Nephron progenitor cell (in vitro differentiated cells): ENCODE measurements around the gene SCMH1.
"Not testable (repeated sequence)": the region's sequence is repeated elsewhere in the genome, so short reads cannot be mapped to it uniquely, and the experiment has no call there.

Experiments used
- DNase-seq: peaks from one replicate; pipeline ENCODE4 v3.0.0; 2021
- H3K27ac Mint-ChIP-seq: 2 replicates; pipeline ENCODE4 v1.8.0; 2021; ENCODE audit warnings: mild to moderate bottlenecking, moderate library complexity, mixed read lengths
- H3K27me3 Mint-ChIP-seq: 2 replicates; pipeline ENCODE4 v1.8.0; 2021; ENCODE audit warnings: mild to moderate bottlenecking, low read depth, mixed read lengths; ENCODE audit not compliant: poor library complexity
- H3K36me3 Mint-ChIP-seq: 2 replicates; pipeline ENCODE4 v1.8.0; 2021; ENCODE audit warnings: low read depth, mixed read lengths
- H3K4me1 Mint-ChIP-seq: 2 replicates; pipeline ENCODE4 v1.8.0; 2021; ENCODE audit warnings: mixed read lengths
- H3K4me3 Mint-ChIP-seq: 2 replicates; pipeline ENCODE4 v1.8.0; 2021; ENCODE audit warnings: mild to moderate bottlenecking, moderate library complexity, mixed read lengths
- H3K9me3 Mint-ChIP-seq: 2 replicates; pipeline ENCODE4 v1.8.0; 2021; ENCODE audit warnings: mild to moderate bottlenecking, moderate library complexity, mixed read lengths
- TF ChIP-seq, protein P1 (sequence below): fragments of 200-600 bp; sonication (generic); IDR thresholded peaks from 2 replicates; pipeline ENCODE4 v1.5.0; 2021; ENCODE audit warnings: antibody characterized with exemption

The SCMH1 gene

DNA sequence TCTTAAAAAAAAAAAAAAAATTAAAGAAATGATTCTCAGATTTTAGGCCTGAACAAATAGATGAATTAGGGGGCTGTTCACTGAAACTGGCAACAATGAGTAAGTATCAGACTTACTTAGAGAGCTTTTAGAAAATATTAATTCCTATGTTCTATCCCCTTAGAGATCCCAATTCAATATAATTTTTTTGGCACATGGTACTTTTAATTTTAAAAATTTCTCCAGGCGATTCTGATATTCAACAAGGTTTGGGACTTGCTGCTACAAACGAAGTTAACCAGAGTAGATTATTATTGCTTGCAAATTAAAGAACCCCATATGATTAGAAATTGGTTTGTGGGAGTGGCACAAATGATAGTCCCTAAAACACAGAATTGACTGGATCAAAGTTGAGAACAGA is 11.4 kb downstream of the SCMH1 start:
- no peaks in the 10 kb centered on the region for H3K9me3 Mint-ChIP-seq
- peaks cover 4% of the 10 kb centered on the region for H3K27me3 Mint-ChIP-seq
- no peak overlapping the region for H3K4me3 Mint-ChIP-seq
- H3K36me3 Mint-ChIP-seq, result peaks cover 32% of the 10 kb centered on the region
- no peak overlapping the region for H3K27ac Mint-ChIP-seq
- peaks cover 21% of the 10 kb centered on the region for H3K4me1 Mint-ChIP-seq
- no peak for DNase-seq
- TF ChIP-seq, protein P1, sequence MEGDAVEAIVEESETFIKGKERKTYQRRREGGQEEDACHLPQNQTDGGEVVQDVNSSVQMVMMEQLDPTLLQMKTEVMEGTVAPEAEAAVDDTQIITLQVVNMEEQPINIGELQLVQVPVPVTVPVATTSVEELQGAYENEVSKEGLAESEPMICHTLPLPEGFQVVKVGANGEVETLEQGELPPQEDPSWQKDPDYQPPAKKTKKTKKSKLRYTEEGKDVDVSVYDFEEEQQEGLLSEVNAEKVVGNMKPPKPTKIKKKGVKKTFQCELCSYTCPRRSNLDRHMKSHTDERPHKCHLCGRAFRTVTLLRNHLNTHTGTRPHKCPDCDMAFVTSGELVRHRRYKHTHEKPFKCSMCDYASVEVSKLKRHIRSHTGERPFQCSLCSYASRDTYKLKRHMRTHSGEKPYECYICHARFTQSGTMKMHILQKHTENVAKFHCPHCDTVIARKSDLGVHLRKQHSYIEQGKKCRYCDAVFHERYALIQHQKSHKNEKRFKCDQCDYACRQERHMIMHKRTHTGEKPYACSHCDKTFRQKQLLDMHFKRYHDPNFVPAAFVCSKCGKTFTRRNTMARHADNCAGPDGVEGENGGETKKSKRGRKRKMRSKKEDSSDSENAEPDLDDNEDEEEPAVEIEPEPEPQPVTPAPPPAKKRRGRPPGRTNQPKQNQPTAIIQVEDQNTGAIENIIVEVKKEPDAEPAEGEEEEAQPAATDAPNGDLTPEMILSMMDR, result no peak

DNA sequence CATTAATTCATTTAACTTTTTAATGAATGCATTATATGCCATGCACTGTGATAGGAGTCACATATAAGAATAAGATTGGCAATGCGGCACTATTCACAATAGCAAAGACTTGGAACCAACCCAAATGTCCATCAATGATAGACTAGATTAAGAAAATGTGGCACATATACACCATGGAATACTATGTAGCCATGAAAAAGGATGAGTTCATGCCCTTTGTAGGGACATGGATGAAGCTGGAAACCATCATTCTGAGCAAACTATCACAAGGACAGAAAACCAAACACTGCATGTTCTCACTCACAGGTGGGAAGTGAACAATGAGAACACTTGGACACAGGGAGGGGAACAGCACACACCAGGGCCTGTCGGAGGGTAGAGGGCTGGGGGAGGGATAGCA is 12.9 kb downstream of the SCMH1 start:
- DNase-seq, H3K4me3 Mint-ChIP-seq, H3K27ac Mint-ChIP-seq, H3K27me3 Mint-ChIP-seq, H3K9me3 Mint-ChIP-seq: not testable (repeated sequence)
- H3K4me1 Mint-ChIP-seq, result peaks cover 16% of the 10 kb centered on the region
- H3K36me3 Mint-ChIP-seq, result peaks cover 36% of the 10 kb centered on the region

DNA sequence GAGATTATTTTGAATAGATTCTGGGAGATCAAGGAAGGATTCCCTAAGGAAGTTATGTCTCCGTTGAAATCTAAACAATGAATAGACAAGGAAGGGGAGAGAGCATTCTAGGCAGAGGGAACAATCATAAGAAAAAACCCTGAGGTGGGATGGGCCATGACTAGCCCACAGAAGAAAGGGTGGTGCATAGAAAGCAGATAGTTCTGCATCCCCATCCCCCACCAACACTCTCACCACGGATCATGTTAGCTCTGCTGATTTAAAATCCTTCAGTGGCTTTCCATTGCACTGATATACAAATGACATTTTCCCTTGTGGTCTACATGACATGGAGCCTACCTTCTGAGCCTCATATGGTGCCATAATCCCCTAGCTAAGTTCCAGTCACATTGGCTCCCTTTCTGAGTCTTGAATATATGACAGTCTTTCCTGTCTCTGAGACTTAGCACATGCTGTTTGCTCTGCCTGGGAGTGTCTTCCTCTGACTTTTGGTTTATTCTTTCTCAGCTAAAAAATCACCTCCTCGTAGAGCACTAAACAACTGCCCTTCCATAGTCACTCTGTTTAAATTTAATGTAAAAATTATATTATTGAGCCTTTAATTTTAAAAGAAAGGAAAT is 15.2 kb downstream of the SCMH1 start:
- H3K36me3 Mint-ChIP-seq, result peaks cover 36% of the 10 kb centered on the region
- no peaks in the 10 kb centered on the region for H3K9me3 Mint-ChIP-seq
- TF ChIP-seq, protein P1, result no peak
- peaks cover 4% of the 10 kb centered on the region for H3K27me3 Mint-ChIP-seq
- no peak for DNase-seq
- no peak overlapping the region for H3K27ac Mint-ChIP-seq
- peaks cover 11% of the 10 kb centered on the region for H3K4me1 Mint-ChIP-seq
- H3K4me3 Mint-ChIP-seq, result no peak overlapping the region

DNA sequence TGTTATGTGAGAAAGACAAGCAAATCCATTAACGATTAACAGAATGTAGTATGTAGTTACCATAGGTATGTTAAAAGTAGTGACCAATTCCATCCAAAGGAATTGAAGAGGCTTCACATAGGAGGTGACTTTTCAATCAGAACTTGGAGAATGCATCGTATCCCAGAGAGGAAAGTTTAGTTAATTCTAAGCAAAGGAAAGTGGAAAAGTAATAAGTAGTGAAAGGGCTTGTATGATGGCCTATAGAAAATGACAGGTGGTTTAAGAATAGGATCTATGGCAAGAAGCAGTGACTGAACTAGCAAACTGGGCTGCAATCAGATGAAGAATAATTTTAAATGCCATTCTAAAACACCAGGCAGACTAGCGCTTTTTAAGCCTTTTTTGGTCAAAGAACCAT is 16.6 kb downstream of the SCMH1 start:
- no peak for DNase-seq
- peaks cover 4% of the 10 kb centered on the region for H3K27me3 Mint-ChIP-seq
- TF ChIP-seq, protein P1, result no peak
- H3K4me1 Mint-ChIP-seq, result peaks cover 11% of the 10 kb centered on the region
- H3K36me3 Mint-ChIP-seq, result peaks cover 40% of the 10 kb centered on the region
- H3K4me3 Mint-ChIP-seq, result no peak overlapping the region
- H3K27ac Mint-ChIP-seq, result no peak overlapping the region
- peaks cover 6% of the 10 kb centered on the region for H3K9me3 Mint-ChIP-seq

DNA sequence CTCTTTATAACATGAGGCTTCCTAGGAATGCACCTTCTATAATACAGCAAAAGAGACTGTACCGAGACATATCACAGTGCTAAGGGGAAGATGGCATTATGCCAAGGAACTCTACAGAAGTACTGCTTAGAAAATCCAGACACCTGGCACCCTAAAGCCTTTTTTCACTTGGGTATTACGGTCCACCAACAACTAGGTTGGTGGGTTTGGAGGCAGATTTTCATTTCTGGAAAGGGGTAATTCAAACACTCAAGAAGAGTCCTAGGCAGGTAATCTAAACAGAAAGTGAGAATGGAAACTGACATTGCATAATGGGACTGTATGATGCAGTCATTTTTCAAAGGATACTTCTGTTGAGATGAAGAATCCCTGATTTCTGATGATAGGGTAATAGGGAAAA is 19.6 kb downstream of the SCMH1 start:
- Mint-ChIP-seq H3K27ac (no peak overlapping the region), H3K4me3 (no peak overlapping the region), H3K9me3 (peaks cover 33% of the 10 kb centered on the region), H3K36me3 (peaks cover 48% of the 10 kb centered on the region), H3K27me3 (no peaks in the 10 kb centered on the region), H3K4me1 (peaks cover 10% of the 10 kb centered on the region)
- TF ChIP-seq, protein P1, result no peak
- no peak for DNase-seq

DNA sequence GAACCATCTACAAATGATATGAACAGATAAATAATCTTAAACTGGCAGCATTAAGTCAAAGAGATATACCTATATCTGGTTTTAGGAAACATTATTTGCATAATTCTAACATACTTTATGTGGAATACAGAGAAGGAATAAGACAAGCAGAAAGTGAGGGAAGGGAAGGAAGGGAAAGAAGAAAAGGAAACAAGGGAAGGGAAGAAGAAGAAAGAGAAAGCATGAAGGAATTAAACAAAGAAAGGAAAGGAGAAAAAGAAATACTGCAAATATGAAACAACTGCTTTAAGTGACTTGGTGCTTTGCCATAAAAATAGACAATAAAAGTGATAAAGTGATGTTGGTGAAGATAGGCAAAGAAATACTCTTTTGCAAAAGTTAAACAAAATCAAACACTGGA is 20.1 kb downstream of the SCMH1 start:
- DNase-seq, result no peak
- peaks cover 49% of the 10 kb centered on the region for H3K36me3 Mint-ChIP-seq

More for the DNA sequence above, 20.1 kb downstream of the SCMH1 start:
- H3K27ac Mint-ChIP-seq, result no peak overlapping the region
- TF ChIP-seq, protein P1, result no peak
- H3K27me3 Mint-ChIP-seq, result no peaks in the 10 kb centered on the region
- H3K4me1 Mint-ChIP-seq, result peaks cover 5% of the 10 kb centered on the region
- peaks cover 33% of the 10 kb centered on the region for H3K9me3 Mint-ChIP-seq
- no peak overlapping the region for H3K4me3 Mint-ChIP-seq
